HG03097 (cell line): Measurements from ENCODE around the gene TTC28.
"Not testable (repeated sequence)": the region's sequence is repeated elsewhere in the genome, so short reads cannot be mapped to it uniquely, and the experiment has no call there.

ENCODE experiments used
- ATAC-seq: cut with Tn5 transposase; IDR thresholded peaks from one replicate; pipeline ENCODE4 v1.9.1; 2021; ENCODE audit not compliant: unreplicated experiment, low FRiP score

The TTC28 gene

GRCh38 chr22:28566920-28567499 lies 112.6 kb downstream of the TTC28 start:
- not testable (repeated sequence) for ATAC-seq

- ATAC-seq = no peak
Observed at GRCh38 chr22:28563636-28564035, 116.0 kb downstream of the TTC28 start.

GRCh38 chr22:28562324-28562723 lies 117.3 kb downstream of the TTC28 start:
- no peak for ATAC-seq

- not testable (repeated sequence) for ATAC-seq
Observed at GRCh38 chr22:28560743-28561101, 118.9 kb downstream of the TTC28 start.

- no peak for ATAC-seq
Observed at GRCh38 chr22:28560046-28560742, 119.4 kb downstream of the TTC28 start.

- ATAC-seq = no peak
Observed at GRCh38 chr22:28557184-28557583, 122.5 kb downstream of the TTC28 start.

- not testable (repeated sequence) for ATAC-seq
Observed at GRCh38 chr22:28553108-28553866, 126.4 kb downstream of the TTC28 start.

- no peak for ATAC-seq
Observed at GRCh38 chr22:28548406-28548805, 131.2 kb downstream of the TTC28 start.

GRCh38 chr22:28547132-28547842 lies 132.4 kb downstream of the TTC28 start:
- no peak for ATAC-seq

GRCh38 chr22:28544431-28544868 lies 135.2 kb downstream of the TTC28 start:
- ATAC-seq = no peak

- no peak for ATAC-seq
Observed at GRCh38 chr22:28542980-28543621, 136.5 kb downstream of the TTC28 start.

- no peak for ATAC-seq
Observed at GRCh38 chr22:28541137-28541536, 138.5 kb downstream of the TTC28 start.

- ATAC-seq = no peak
Observed at GRCh38 chr22:28538922-28539321, 140.7 kb downstream of the TTC28 start.

GRCh38 chr22:28530565-28530964 lies 149.1 kb downstream of the TTC28 start:
- ATAC-seq = not testable (repeated sequence)

GRCh38 chr22:28529144-28529543 lies 150.5 kb downstream of the TTC28 start:
- not testable (repeated sequence) for ATAC-seq

GRCh38 chr22:28521451-28521850 lies 158.2 kb downstream of the TTC28 start:
- no peak for ATAC-seq

GRCh38 chr22:28514321-28514821 lies 165.3 kb downstream of the TTC28 start:
- ATAC-seq = no peak

GRCh38 chr22:28512387-28512786 lies 167.3 kb downstream of the TTC28 start:
- ATAC-seq = not testable (repeated sequence)

- ATAC-seq = no peak
Observed at GRCh38 chr22:28507896-28508295, 171.7 kb downstream of the TTC28 start.

- no peak for ATAC-seq
Observed at GRCh38 chr22:28506150-28506535, 173.5 kb downstream of the TTC28 start.
